ENCODE measurements around the gene KIF1A. TPM values are rescaled to one million over a fixed set of nuclear protein-coding genes. Genes with fewer than 3 reads are reported as not detected.

The KIF1A gene
- total RNA-seq, 4 donors from 2014 or later = 0.19 to 0.60 TPM; not detected in 2

DNA sequence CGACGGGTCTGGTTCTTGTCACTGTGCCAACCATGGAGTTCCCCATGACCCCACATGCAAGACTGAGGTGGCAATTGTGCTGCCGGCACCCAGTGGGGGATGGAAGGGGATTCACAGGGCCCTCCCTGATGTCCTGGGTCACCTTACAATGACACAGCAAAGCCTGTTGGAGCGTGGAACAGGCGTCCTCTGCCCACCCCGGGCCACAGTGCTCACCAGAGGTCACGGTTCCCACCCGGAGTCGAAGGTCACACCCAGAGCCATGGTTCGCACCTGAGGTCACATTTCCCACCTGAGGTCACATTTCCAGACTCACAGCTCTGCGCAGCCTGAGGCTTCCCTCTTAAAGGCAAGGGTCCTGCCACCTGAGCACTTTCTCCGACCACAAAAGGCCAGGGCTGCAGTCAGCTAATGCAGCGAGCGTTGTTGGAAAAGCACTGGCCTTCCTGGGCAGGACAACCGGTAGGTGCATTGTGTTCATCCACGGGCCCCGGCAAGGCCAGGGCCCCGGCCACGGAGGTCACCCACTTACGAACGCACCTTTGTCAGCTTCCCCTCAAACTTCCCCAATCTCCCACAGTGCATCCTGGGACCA is 24.0 kb downstream of the KIF1A start:
- TF ChIP-seq, protein P1, sequence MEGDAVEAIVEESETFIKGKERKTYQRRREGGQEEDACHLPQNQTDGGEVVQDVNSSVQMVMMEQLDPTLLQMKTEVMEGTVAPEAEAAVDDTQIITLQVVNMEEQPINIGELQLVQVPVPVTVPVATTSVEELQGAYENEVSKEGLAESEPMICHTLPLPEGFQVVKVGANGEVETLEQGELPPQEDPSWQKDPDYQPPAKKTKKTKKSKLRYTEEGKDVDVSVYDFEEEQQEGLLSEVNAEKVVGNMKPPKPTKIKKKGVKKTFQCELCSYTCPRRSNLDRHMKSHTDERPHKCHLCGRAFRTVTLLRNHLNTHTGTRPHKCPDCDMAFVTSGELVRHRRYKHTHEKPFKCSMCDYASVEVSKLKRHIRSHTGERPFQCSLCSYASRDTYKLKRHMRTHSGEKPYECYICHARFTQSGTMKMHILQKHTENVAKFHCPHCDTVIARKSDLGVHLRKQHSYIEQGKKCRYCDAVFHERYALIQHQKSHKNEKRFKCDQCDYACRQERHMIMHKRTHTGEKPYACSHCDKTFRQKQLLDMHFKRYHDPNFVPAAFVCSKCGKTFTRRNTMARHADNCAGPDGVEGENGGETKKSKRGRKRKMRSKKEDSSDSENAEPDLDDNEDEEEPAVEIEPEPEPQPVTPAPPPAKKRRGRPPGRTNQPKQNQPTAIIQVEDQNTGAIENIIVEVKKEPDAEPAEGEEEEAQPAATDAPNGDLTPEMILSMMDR (IDR thresholded peaks at IDR 0.05) = no peak
- no peak for ATAC-seq (ENCODE audit: low FRiP score)
- DNase-seq (ENCODE audit: low spot score) = no peak

DNA sequence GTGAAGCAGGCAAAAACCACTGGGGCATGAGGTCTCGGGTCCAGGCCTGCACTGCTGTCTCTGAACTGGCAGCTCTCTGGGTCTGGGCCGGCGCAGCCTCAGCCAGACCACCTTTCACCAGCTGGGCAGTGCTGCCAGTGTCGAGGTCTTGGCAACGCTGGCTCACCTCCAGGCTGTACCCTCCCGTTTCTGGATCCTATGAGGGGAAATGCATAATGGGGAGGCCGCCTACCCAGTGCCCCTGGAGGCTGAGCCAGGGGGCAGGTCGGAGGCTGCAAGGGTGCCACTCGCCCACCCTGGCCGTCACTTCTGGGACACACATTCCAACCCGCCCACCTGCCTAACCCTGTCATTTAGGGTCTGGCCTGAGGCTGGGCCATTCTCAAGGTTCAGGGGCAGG is 24.6 kb downstream of the KIF1A start:
- TF ChIP-seq, protein P1 (IDR thresholded peaks at IDR 0.05) = no peak
- DNase-seq (ENCODE audit: low spot score) (no peak), ATAC-seq (ENCODE audit: low FRiP score) (no peak)

DNA sequence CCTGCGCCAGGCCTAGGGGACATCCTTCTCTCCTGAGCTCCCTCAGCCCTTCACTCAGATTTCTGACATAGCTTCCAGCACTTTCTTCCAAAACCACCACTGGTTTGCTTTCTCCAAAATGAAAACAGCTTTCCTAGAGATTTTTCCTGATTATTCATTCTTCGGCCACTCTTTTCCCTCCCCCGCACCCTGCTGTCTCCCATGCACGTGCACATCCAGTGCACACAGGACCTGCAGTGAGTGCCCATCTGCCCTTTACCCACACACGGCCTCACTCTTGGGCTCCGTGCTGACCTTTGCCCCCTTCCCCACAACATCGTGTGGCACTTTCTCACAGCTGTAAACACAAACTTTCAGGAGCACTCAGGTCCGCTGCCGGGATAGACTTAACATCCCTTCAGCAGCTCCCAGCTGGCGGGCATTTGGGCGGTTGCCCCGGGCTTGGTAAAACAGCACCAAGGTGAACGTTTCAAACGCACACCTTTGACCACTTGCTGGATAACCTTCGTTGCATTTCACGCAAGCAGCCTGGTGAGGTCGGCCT is 25.8 kb downstream of the KIF1A start:
- ATAC-seq (ENCODE audit: low FRiP score) = no peak
- TF ChIP-seq, protein P1 (IDR thresholded peaks at IDR 0.05) = no peak
- no peak for DNase-seq (ENCODE audit: low spot score)

DNA sequence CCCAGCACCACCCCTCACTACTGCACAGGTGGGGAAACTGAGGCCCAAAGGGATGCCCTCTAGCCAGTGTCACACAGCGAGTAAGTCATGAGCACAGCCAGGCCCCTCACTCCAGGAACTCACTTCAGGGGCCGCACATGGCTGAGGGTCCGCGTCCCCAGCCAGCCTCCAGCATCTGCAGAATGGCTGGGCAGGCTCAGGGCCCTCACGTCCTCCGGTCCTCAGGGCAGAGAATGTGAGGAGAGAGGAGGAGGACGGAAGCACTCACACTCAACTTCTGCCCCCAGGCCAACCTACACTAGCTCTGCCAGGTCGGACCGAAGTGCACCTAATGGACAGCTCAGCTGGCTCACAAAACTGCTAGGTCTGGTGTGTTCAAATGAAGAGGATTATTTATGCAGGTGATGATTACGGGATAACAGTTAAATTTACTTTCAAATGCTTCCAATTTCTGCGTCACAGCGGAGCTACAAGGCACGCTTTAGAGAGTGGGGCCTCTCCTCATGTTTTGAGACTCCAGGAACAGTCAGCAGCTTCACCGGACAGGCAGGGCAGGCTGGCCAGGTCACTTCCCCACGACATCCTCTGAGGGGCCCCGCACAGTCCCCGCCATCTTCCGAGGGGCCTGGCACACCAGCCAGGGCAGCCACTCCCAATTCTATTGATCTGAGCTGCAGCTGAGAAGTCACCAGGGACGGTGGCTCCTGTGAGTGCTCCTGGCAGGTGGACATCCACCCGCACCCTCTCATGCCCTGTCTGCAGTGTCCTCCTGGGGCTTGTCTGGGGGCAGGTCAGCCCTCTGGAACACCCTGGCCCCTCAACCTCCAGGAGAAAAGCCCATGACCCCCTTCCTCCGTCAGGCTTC is 26.5 kb downstream of the KIF1A start:
- ATAC-seq (ENCODE audit: low FRiP score) (no peak), DNase-seq (ENCODE audit: low spot score) (no peak)
- TF ChIP-seq, protein P1 (IDR thresholded peaks at IDR 0.05) = no peak

DNA sequence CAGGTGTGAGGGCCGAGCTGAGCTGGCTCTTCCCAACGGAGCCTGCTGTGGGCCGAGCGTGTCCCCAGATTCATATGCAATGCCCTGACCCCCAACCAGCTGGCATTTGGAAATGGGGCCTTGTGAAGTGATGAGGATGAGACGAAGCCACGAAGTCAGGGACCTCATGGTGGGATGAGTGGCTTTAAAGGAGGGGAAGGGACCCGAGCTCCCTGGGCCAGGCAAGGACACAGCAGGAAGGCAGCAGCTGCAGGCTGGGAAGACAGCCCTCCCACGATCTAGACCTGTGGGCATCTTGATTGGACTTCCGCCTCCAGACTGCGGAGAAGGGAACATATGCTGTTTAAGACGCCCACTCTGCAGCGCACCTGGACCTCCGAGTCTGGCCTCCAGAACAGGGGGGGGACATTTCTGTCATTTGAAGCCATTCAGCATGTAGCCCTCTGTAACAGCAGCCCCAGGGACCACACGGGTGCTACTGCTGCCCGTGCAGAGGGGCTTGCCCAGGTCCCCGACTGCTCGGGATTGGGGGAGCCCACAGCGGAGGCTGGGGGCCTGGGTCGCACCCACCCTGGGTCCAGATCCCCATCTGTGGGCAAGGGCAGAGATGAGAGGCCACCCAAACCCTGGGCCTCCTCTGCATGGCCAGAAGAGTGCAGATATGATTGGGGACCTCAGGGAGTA is 27.2 kb downstream of the KIF1A start:
- DNase-seq (ENCODE audit: low spot score) = no peak
- TF ChIP-seq, protein P1 (IDR thresholded peaks at IDR 0.05) = no peak
- no peak for ATAC-seq (ENCODE audit: low FRiP score)

DNA sequence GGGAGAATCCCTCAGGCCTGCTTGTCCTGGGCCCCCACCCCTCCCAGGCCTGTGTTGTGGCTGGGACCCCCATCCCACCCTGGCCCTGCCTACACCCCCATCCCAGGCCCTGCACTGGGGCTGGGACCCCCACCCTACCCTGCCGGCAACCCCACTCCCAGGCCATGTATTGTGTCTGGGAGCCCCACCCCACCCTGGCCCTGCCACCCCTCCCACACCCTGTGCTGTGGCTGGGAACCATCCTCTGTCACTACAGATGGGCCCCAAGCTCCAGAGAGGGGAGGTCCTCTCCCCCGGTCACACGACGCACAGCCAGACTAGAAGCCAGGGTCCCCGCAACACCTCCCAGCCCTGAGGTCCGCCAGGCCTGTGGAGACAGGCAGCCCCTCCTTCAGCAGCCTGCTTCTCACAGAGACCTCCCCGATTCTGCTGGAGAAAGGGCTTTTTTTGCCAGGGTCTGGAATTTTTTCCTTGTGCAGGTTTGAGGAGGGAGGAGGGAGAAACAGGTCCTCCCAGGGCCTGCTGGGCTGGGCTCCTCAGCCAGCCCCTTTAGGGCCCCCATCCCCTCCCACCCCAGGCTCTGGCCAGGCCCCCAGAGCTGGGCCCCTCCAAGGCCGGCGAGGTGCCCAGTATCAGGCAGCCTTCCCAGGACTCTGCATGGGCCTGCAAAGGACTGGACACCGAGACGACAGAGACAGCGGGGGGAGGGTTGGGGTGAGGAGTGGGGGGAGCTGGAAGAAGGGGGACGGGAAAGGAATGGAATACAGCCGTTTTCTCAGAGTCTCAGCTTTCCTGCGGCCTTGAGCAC is 28.0 kb downstream of the KIF1A start:
- ATAC-seq (ENCODE audit: low FRiP score) (no peak), DNase-seq (ENCODE audit: low spot score) (no peak)
- TF ChIP-seq, protein P1 (IDR thresholded peaks at IDR 0.05) = no peak

All from omental fat pad (tissue), 4 donors.